CD4-positive, alpha-beta T cell treated with Interferon gamma for 1 hour (primary cell): ENCODE results near the gene TRIM52.
A peak's percentile ranks its signal among the peaks of the same experiment; 100 is the strongest.

Experiments
- DNase-seq: peaks from one replicate; pipeline ENCODE4 v3.0.0-alpha.2; 2020

Gene TRIM52

DNA sequence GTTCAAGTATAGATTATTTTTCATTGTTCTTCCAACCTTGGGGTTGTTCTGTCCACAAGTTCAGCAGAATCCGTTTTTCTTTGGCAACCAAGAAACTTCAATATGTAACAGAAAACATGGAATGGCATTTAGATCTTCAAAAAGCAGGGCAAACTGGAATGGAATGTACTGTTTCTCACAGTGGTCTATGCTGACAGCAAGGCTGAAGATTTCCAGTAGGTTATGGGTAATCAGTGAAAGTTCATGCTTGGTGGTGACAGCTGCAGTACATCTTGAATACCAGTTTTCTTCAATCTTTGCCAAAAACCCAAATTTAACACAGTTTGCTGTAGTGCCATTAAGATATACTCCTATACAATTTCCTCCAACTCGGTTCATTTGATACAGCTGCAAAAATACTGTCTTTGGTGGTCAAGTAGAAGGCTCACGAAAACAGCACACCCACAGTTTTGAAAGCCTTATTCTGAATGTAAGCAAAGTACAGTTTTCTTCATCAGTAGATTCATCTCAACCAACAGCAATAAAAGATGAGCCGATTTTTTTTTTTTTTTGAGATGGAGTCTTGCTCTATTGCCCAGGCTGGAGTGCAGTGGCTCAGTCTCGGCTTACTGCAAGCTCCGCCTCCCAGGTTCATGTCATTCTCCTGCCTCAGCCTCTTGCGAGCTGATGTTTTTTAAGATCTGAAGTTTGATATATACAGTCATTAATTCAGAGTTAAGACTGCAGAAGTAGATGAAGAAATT lies 4.9 kb downstream of the TRIM52 start:
- no peak for DNase-seq

DNA sequence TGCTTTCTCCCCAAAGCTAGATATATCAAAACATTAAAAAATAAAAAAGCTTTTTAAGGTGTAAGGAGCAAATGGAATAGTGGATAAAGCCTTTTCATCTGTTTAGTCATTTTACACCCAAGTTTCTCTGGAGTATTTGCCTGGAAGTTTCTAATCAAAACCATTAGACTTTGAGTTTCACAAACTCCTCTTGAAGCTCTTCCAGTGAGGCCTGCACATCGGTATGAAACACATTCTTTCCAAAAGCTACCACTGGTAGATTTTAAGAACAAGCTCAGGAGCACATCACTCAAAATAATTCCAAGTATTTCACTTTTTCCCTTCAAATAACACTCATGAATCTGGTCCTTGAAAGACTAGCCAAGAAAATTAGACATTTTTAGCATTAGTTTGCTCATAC lies 5.7 kb downstream of the TRIM52 start:
- DNase-seq: no peak

DNA sequence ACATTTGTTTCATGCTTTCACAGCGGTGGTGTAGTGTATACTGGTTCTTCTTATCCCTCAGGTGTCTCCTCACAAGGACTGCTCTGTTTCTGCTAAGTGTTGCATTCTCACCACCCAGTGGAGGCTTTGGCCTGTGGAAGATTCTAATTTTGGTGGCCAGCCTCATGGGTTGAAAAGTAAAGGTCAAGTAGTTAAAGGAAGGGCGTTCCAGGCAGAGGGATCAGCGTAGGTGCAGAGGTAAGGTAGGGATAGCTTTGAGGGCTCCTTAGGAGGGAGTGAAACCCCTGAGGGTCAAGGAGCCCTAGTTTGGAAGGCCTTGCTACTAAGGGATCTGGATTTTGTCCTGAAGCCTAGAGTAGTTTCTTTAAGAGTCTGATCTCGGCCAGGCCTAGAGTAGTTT lies 12.7 kb downstream of the TRIM52 start:
- DNase-seq: no peak

DNA sequence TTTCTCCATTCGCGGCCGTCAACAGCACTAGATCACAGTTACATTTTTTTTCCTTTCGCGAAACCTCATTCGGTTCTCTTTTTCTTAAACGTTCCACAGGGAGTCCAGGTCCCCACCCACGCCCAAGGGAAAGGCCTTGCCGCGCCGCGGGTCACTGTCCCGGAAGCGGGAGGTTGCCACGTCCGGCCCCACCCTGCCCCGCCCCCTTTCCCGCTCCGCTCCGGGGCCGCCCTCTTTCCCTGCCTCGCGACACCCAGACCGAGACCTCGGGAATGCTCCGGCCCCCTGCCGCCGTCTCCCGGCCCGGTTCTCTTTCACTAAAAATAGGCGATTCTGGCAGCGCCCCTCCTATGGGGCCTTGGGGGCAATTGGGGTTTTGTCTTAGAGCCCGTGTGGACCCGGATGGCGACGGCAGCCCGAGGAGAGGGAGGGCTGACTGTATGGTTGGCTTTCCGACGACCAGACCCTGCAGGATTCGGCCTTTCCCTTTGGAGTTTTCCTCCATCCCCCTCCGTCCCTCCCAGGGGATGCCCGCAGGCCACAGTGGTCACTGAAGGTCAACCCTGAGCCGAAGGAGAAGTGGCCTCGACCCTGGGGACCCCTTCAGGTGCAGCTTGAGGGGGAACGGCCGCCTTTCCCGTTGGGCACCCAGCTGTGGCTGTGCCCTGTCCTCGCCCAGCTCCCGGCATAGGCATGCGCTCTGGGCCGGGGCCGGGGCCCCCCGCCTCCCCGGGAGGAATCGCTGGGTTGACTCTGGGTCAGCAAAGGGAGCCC lies 14.5 kb downstream of the TRIM52 start:
- peak; percentile 64 for DNase-seq

DNA sequence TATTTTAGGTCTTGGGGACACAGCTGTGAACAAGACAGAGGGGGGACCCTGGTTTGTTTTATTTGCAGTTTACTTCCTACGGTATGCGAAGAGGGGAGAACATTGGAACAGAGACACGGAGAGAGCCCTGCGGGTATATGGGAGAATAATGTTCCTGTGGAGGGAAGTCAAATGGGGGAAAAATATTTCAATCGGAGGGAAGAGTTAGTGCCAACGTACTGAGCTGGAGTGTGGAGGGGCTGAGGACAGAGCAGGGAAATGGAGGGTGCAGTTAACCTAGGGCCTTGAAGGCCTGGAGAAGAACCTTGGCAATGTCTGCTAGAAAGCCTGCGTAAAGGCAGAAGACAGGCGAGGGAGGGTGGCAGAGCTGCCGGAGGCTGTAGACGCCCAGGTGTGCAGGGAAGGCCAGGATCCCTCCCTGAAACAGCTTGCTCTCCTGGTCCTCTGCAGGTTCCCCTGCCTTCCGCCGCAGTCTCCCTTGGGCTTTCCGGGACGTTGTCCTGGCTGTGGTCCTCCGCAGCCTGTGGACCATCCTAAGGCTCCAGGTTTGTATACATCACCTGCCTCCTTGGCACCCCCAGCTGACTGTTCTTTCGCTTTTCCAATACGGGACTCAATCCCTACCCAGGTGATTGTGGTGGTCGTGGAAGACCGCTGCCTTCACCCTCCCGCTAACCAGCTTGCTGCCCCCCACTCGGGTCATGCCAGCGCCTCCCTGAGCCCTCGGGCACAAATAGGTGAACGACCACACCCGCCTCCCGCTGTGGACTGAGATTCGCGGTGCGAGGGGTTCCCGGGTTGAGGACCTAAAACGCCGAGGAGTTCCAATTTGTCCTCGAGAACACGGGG lies 15.3 kb downstream of the TRIM52 start:
- no peak for DNase-seq

DNA sequence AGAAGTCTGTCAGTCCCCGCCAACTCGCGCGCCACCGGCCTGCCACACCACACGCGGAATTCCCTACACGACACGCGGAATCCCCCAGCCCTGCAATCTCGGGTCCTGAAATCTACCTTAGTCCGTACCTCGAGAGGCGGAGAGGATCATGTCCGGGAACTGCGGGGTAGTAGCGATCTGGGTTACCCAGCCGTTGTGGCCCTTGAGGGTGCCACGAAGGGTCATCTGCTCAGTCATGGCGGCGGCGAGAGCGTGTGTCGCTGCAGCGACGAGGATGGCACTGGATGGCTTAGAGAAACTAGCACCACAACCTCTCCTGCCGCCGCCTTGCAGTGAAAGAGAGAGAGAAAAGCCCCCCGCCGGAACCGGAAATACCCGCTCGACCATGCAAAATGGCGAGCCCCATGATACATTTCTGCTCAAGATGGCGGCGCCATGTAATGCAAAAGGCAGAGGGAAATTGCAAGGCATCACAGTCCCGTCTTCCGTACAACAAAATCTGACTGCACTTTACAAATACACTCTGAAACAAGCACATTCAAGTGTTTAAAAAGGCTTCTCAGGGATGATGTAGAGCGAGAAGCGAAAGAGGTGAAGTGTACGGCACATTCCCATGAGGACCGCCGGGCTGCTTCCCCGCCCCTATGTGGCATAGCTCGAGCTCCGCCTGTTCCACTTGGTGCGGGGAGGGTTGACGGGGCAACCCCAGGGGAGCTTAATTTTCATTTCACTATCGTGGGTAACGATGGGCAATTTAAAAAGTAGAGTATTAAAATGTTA lies 17.2 kb downstream of the TRIM52 start, which contains the start of gene RACK1:
Gene RACK1 (minus strand): TSS at position 343 of the 780 bp plus-strand sequence. CDS start 106 bp downstream, at position 237.
- peak; percentile 85 for DNase-seq

DNA sequence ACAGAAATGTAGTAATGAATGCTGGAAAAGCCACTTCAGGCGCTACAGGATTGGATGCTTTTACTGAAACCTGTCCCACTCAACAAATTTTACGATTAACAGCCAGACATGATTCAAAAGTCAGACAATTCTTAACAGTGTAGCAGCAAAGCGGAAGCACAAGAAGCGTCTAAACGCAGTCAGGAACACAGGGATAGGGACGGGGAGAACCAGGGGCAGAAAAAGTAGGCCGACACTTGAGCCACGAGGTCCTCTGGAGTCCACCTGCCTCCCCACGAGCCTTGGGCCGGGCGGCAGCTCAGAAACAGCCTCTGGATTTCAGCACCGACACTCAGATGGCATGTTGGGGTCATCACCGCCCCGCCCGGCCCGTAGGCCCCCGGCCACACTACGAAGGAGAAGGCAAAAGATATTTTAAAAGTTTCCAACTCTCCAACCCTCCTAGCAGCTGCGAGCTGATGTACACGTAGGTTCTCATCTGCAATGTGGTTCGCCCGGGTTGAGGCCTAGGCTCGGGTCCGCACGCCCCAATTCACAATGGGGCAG lies 17.9 kb downstream of the TRIM52 start:
- no peak for DNase-seq

DNA sequence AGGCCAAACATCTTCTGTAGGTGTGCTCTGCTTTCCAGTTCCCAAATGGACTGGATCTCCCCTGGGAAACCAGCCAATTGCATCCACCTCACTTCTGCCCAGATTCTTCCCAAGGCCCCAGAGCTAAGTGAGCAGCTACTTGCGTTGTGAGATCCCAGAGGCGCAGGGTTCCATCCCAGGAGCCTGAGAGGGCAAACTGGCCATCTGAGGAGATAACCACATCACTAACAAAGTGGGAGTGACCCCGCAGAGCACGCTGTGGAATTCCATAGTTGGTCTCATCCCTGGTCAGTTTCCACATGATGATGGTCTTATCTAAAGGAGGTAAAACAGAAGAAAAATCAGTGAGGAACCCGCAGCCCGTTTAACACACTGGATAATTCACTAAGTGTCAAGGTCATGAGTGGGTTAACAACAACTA lies 18.9 kb downstream of the TRIM52 start:
- DNase-seq: no peak

DNA sequence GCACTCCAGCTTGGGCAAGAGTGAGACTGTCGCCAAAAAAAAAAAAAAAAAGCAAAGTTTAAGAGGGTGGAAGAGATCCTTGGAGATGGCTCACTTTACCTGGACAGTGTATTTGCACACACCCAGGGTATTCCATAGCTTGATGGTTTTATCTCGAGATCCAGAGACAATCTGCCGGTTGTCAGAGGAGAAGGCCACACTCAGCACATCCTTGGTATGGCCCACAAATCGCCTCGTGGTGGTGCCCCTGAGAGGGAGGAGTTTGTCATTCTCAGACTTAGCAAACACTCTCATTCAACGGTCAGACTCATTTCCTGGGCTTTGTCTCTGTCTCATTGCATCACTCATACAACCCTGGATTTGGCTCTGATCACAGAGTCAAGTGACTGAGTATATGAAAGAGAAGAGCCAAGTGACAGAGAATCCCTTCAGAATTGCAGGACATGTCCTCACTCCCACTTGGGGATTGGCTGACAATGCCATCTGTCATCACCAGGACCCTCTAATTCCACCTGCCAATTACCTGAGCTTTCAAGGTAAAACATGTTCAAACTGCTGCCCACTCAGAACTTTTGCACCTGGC lies 19.5 kb downstream of the TRIM52 start:
- peak; percentile 36 for DNase-seq

DNA sequence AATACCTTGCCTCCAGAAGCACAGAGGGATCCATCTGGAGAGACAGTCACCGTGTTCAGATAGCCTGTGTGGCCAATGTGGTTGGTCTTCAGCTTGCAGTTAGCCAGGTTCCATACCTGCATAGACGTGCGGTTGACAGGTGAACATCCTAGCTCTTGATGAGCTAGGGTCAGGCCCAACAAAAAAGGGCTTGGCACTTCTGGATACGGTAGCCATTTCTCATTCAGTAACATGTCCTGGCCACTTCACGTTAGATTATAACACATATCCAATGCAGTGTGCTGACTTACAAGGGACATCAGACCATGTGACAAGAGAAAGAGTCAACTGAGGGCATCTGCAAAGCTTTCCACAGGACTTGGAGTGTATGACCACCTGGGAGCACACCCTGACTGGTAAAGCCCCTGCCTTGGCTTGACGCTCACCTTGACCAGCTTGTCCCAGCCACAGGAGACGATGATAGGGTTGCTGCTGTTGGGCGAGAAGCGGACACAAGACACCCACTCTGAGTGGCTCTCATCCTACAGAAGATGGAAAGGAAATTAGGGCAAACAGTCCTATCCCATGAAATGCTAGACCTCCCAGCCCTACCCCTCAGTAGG lies 21.8 kb downstream of the TRIM52 start:
- no peak for DNase-seq

DNA sequence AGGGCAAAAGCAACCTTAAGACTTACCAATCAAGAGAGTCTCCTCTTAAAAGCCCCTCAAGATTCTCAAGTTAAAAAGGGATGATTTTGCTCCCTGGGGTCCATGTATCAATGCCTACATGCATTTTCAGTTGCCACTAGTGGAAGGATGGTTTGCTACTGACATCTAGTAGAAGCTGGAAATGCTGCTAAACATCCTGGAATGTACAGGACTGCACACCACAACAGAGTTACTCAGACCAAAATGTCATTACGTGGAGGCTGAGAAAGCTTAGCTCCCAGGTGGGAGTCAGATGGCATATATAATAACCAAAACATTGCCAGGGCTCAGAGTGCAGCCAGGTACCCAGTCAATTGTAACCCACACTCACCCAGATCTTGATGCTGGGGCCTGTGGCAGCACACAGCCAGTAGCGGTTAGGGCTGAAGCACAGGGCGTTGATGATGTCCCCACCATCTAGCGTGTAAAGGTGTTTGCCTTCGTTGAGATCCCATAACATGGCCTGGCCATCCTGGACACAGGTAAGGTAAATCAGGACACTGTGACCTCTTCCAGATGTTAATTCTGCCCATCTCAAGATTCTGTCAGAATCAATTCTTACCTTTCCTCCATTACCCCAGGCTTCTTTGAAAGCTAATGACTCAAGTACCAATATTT lies 23.1 kb downstream of the TRIM52 start:
- DNase-seq: no peak

DNA sequence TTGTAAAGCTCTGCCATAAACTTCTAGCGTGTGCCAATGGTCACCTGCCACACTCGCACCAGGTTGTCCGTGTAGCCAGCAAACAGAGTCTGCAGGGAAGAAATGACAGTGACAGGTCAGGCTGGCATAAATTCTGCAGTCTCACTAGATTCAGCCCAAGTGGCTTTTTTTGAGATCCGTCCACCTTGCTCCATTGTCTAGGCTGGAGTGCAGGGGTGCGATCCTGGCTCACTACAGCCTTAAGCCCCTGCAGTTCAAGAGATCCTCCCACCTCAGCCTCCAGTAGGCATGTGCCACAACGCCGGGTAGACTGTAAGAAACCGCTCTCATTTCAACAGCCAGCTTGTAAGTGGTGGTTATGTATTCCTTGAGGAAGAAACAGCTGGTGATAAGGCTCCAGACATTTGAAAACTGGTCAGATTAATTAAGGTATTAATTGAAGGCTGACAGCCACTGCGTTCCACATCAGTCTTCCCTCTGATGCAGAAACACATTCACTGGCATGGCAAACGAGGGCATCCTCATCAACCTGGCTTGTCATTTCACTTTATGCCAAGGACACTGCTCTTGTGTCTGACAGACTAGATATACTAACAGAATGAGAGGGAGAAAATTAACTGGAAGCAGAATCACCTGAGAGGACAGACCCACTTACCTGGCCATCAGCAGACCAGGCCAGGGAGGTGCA lies 23.8 kb downstream of the TRIM52 start:
- no peak for DNase-seq

DNA sequence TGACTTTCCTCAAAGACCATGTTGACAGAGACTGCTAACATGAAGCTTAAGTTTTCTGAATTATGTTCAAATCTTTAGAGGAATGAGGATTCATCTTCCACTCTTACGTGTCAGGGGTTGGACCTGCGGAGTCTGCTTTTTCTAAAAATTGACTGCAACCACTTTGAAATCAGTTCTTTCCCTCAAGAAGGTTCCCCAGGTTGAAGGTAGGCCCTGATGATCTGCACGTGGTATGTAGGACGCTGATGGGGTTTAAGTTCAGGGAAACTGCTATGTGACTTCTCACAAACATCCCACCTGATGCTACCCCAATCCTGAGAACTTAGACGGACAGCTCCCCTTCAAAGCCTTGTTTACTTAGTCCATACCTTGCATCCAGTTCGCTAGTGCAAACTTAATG lies 24.5 kb downstream of the TRIM52 start:
- DNase-seq: no peak

DNA sequence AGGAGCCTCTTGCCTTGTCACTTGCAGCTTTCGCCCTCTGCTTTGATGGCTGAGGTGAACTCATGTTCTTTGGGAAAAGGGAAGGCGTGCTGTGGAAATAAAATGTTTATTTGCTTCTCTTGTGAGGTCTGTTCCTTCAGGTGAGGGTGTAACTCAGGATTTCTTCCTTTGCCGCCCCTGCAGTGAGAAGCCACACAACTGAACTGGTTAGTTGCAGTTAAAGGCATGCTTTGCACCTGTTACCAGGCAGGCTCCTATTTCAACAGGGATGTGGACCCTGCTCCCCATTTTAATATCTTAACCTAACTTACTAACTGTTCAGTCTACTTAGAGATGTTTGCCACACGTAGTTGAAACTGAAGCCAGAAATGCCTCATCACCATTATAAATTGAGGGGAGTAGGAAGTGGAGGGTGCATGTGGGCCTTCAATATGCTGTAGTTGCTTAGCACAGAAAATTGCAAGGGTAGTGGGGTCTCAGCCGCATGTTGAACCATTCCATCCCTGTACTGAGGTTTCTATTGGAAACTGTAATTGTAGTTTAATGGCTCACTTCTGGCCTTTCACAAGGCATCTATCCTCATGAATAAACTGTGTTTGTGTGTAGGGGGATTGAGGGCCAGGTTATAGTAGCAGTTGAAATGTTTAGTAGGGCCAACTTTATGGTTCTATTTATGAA lies 25.1 kb downstream of the TRIM52 start:
- DNase-seq: no peak

DNA sequence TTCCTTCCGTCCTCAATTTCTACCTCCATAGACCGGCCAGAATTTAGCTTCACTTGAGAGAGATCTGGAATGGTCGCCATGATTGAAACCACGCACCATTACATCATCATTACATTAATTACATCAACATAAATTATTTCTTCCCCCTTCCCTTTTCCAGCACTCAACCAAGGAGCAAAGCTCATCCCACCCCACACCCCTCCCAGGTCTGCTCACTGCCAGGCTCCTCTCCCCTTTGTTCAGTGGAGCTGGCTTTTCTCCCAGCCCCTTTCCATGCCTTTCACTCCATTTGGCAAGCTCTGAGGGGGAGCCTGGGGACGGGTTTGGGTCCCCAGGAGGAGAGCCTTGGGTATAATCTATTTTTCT lies 25.6 kb downstream of the TRIM52 start:
- DNase-seq: no peak

DNA sequence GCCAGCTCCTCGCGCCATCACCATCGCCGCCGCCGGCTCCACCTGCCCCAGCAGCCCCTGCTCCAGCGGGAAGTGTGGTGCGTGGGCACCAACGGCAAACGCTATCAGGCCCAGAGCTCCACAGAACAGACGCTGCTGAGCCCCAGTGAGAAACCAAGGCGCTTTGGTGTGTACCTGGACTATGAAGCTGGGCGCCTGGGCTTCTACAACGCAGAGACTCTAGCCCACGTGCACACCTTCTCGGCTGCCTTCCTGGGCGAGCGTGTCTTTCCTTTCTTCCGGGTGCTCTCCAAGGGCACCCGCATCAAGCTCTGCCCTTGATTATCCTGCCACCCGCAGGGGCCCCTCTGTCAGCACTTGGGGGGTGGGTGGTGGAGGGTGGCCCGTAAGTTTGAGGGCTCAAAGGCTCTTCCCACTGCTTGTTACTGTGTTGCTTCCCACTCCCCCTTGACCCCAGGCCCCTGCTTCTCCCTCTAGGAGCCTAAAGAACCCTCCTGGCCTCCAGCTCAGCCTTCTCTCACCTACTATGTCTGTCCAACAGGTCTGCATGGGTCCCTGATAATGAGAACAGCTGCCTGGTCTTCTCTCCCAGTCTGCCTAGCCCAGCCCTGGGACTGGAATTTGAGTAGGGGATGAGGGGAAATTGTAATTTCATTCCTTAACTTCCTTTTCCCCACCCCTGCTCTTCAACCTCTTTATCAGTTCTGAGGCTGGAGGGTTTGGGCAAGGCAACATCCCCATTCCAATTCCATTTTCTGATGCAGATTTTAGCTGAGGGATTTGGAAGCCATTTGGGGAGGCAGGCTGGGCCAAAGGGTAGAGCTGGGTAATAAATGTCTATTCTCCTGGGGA lies 26.3 kb downstream of the TRIM52 start:
- DNase-seq: no peak

DNA sequence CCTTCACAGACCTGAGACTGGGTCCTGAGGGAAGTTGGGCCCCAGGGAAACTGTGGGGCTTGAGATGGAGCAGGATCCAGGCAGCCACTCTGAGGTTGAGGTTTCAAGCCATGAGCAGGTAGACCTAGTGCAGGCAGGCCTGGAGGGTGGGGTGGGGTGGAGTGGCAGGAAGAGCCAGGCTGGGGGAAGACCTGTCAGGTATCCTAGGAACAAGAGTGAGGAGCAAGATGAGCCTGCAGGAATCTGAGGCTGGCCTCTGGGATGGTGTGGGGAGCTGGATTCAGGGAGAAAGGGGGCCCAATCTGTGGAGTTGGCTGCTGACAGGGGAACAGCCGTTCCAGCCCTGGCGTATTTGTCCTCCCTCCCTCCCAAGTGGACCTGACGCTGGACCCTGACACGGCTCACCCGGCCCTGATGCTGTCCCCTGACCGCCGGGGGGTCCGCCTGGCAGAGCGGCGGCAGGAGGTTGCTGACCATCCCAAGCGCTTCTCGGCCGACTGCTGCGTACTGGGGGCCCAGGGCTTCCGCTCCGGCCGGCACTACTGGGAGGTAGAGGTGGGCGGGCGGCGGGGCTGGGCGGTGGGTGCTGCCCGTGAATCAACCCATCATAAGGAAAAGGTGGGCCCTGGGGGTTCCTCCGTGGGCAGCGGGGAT lies 27.0 kb downstream of the TRIM52 start:
- DNase-seq: no peak
